ENCODE results near the gene RENBP.

- no peak for TF ChIP-seq EGR1 (IDR thresholded peaks at IDR 0.05)
- no peak for TF ChIP-seq EP300 (IDR thresholded peaks at IDR 0.05; ENCODE audit: borderline replicate concordance)
These were observed 17.4 kb downstream of the RENBP start for GRCh38 chrX:153926858-153927671.

Data from Ishikawa (cell line).